ENCODE results near the gene OSBPL10.

Gene OSBPL10

GRCh38 chr3:31714495-31715280 is 266.4 kb downstream of the OSBPL10 start:
- TF ChIP-seq, protein P1, sequence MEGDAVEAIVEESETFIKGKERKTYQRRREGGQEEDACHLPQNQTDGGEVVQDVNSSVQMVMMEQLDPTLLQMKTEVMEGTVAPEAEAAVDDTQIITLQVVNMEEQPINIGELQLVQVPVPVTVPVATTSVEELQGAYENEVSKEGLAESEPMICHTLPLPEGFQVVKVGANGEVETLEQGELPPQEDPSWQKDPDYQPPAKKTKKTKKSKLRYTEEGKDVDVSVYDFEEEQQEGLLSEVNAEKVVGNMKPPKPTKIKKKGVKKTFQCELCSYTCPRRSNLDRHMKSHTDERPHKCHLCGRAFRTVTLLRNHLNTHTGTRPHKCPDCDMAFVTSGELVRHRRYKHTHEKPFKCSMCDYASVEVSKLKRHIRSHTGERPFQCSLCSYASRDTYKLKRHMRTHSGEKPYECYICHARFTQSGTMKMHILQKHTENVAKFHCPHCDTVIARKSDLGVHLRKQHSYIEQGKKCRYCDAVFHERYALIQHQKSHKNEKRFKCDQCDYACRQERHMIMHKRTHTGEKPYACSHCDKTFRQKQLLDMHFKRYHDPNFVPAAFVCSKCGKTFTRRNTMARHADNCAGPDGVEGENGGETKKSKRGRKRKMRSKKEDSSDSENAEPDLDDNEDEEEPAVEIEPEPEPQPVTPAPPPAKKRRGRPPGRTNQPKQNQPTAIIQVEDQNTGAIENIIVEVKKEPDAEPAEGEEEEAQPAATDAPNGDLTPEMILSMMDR (IDR thresholded peaks at IDR 0.05), result no peak
- TF ChIP-seq ZFX (IDR thresholded peaks at IDR 0.05; ENCODE audit: borderline replicate concordance), result no peak
- no peak overlapping the region for H3K27ac ChIP-seq

GRCh38 chr3:31713816-31714215 is 267.2 kb downstream of the OSBPL10 start:
- no peak for TF ChIP-seq ZFX (IDR thresholded peaks at IDR 0.05; ENCODE audit: borderline replicate concordance)
- TF ChIP-seq, protein P1 (IDR thresholded peaks at IDR 0.05), result no peak
- H3K27ac ChIP-seq, result no peak overlapping the region

- TF ChIP-seq ZFX (IDR thresholded peaks at IDR 0.05; ENCODE audit: borderline replicate concordance), result no peak
- TF ChIP-seq, protein P1 (IDR thresholded peaks at IDR 0.05), result no peak
- no peak overlapping the region for H3K27ac ChIP-seq
These were observed 270.8 kb downstream of the OSBPL10 start for GRCh38 chr3:31710123-31710803.

- TF ChIP-seq, protein P1 (IDR thresholded peaks at IDR 0.05), result no peak
- TF ChIP-seq ZFX (IDR thresholded peaks at IDR 0.05; ENCODE audit: borderline replicate concordance), result no peak
These were observed 271.5 kb downstream of the OSBPL10 start for GRCh38 chr3:31709526-31709925.

DNA sequence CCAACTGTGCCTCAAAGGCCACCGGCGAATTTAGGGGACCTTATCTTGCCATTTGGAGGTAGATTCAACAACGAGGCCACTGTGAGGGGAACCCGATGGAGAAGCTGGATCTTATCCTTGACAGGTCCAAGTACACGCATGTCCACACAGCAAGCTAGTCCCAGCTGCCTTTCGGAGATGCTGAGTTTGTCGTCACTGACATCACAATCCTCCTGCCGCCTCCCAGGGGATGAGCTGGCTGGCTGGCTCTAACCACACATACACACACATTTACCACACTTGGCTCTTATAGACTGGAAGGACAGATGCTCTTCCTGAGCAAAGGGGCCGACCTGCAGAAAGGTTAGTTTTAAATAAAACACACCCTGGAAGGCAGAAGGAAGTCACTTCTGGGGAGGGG is 272.1 kb downstream of the OSBPL10 start:
- no peak overlapping the region for H3K27ac ChIP-seq
- TF ChIP-seq, protein P1 (IDR thresholded peaks at IDR 0.05), result no peak
- TF ChIP-seq ZFX (IDR thresholded peaks at IDR 0.05; ENCODE audit: borderline replicate concordance), result no peak

More at GRCh38 chr3:31709526-31709925, 271.5 kb downstream of the OSBPL10 start:
- H3K27ac ChIP-seq, result no peak overlapping the region

DNA sequence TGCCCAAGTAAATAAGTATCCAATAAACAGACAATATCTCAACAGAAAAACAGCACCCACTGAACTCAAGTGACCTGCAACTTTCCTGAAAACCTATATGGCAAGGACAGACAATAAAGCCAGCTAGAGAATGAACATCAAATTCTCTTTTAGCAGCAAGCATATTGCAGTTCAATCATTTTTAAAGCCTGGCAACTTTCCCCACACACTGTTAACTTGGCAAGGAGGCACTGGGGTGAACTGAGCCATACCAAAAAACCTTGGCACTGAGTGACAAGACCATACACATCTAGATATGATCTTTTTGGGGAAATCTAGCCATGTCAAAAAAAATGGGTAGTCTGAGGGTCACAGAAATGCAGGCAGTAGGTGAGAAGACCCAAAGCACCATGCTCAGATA is 273.8 kb downstream of the OSBPL10 start:
- TF ChIP-seq, protein P1 (IDR thresholded peaks at IDR 0.05), result no peak
- TF ChIP-seq ZFX (IDR thresholded peaks at IDR 0.05; ENCODE audit: borderline replicate concordance), result no peak
- H3K27ac ChIP-seq, result no peak overlapping the region

GRCh38 chr3:31705736-31706135 is 275.3 kb downstream of the OSBPL10 start:
- no peak overlapping the region for H3K27ac ChIP-seq
- no peak for TF ChIP-seq ZFX (IDR thresholded peaks at IDR 0.05; ENCODE audit: borderline replicate concordance)
- TF ChIP-seq, protein P1 (IDR thresholded peaks at IDR 0.05), result no peak
